GM19438 (cell line): Measurements from ENCODE around the gene ADCY3.

Source experiments
- ATAC-seq: cut with Tn5 transposase; IDR thresholded peaks from one replicate; pipeline ENCODE4 v1.9.1; 2021; ENCODE audit warnings: low read depth; ENCODE audit not compliant: unreplicated experiment

ADCY3 gene

DNA sequence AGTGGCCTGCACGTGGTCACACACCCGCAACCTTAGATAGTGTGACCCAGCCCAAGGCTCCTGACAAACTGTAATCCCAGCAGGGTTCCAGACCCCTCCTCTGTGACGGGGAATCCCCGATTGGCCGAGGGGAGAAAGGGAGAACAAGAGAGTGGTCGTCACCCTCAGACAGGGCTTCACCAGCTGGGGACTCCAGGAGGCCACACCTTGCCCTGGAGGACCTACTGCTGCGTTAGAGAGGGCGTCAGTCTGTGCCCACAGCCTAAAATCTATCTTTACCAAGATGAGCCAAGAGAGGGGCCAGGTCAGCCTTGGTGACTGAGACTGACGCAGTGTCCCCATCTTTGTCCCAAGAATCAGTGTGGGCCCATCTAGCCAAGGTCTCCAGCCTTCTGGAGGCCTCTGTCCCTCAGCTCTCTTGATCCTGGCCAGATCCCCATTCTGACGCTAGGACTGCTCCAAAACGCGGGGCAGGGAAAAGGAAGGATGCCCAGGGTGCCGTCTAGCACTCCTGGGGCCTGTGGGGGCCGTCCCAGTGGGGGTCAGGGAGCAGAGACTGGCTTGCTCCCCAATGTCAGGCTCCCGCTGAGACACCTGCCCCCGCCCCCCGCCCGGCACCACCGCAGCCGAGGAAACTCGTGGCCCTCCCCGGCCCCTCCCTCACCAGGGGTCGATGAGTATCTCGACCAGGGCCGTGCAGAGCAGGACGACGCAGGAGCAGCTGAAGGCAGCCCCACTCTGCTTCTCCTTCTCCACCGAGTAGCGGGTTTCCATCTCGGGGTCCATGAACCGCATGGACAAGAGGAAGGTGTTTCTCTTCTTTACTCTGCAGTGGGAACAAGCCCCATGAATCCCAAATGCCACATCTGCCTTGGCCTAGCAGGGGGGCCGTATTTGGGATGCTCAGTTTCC, 86.0 kb downstream of the ADCY3 start:
- ATAC-seq = no peak

DNA sequence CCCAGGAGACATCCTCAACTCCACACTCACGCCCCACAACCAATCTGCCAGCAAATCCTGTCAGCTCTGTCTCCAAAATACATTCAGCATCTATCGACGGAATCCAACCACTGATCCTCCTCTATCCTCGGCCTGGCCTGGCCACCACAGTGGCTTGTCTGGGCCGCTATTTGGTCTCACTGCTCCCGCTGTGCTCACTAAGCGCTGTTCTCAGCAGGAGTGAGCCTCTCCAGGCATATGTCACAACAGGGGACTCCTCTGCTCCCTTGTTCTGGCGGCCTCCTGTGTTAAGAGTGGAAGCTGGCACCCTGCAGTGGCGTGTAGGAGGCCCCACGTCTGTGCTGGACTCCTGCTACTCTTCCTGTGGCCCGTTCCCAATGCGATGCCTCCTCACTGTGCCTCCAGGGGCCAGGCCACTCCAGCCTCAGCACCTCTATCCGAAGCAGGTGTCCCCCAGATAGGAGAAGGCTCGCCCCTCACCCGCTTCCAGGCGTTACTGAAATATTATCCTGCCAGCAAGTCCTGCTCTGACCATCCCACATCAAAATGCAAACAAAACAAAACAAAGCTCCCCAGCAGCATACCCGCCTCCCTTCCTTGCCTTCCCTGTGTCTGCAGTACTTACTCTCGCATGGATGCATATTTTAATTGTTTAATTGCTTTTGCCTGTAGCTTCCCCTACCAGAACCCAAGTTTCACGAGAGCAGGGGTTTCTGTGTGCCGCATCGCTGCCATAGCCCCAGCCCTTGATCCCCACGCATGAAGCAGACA, 86.9 kb downstream of the ADCY3 start:
- ATAC-seq = no peak

DNA sequence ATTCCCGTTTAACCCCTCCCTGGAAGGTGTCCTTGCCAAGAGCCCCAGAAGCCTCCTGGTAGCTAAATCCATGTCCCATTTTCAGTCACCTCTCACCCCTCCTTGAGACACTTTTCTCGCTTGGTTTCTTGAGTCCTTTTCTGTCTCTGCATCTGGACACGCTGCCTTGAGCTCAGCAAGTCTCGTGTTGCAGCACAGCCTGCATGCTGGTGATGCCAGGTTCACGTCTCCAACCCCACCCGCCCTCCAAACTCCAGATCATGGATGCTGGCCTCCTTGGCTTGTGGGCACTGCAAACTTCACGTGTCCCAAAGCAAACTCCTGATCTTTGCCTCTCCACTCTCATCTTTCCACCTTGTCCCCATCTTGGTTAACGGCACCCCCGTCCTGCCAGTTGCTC, 87.5 kb downstream of the ADCY3 start:
- no peak for ATAC-seq

DNA sequence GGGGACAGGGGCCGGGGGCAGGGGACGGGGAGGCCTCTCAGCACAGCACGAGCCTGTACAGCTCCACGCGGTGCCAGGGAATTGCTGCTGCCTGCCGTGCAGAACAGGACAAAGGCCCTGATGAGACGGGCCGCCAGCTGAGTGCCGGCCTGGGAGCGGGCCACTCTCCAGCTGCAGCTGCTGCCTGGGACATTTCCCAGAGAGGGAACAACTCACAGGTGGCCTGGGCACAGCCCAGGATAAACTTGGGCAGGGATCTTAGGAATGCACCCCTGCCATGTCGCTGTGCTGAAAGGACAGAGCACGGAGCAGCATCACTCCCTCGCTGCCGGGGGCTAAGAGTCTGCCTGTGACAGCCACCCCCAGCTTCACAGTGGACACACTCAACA, 88.0 kb downstream of the ADCY3 start:
- ATAC-seq = no peak

DNA sequence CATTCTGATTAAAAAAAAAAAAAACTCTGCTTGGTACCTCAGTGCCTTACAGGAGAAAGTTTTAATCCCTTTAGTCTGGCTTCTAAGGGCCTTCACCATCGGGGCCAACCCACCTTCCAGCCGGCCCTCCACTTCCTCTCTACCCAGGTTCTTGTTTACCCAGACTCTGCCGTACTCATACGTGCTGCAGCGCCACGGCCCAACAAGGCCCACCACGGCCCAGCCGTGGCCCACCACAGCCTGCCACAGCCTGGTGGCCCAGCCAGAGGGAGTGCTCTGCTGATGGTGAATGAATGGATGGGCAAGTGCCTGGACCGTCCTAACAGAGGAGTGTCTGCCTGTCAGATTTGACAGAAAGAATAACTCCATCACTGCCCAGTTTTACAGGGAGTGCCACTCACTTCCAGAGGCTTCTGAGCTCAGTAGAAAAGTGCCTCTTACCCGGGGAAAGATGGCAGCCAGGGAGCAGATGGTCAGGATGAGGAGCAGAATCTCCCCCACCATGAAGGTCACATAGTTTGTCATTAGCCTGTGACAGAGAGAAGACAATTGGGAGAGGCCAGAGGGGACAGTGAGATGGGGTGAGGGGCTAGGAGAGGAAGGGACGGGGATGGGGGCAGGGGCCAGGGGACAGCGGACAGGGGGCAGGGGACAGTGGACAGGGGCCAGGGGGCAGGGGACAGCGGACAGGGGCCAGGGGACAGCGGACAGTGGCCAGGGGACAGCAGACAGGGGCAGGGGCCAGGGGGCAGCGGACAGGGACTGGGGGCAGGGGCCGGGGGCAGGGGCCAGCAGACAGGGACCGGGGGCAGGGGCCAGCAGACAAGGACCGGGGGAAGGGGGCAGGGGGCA, 88.6 kb downstream of the ADCY3 start:
- no peak for ATAC-seq

DNA sequence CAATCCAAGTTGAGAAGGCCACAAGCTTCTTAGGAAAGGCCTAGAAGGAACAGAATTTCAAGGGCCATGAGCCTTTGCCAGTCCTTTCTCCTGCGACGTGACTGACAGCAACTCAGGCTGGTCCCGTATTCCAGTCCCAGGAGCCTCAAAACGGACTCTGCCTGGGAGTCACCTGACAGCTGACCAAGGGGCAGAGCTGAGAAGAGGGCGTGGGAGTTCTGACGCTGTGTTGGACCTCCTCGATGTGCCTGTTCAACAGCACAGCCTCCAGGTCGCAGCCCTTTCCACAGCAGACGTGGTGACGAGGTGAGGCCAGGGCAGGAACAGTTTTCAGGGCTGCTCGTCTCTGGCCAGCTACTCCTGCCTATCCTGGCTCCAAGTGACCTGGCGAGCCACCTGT, 89.3 kb downstream of the ADCY3 start:
- ATAC-seq = no peak

DNA sequence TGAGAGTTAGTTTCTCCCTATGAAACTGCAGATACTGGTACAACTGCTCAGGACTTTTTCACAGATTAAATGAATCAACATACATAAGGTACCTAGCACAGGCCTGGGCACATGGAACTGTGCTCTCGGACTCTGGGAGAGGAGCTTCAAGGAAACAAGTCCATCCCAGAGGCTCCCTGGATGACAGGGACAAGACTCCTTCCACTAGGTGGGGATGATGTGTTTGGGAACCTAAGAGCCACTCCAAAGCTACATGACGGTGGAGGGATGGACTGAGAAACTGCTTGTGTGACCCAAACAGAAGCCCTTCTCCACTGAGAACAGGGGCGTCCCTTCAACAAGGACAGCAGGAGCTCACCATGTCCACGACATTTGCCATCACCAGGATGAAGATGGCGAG, 89.7 kb downstream of the ADCY3 start:
- no peak for ATAC-seq

DNA sequence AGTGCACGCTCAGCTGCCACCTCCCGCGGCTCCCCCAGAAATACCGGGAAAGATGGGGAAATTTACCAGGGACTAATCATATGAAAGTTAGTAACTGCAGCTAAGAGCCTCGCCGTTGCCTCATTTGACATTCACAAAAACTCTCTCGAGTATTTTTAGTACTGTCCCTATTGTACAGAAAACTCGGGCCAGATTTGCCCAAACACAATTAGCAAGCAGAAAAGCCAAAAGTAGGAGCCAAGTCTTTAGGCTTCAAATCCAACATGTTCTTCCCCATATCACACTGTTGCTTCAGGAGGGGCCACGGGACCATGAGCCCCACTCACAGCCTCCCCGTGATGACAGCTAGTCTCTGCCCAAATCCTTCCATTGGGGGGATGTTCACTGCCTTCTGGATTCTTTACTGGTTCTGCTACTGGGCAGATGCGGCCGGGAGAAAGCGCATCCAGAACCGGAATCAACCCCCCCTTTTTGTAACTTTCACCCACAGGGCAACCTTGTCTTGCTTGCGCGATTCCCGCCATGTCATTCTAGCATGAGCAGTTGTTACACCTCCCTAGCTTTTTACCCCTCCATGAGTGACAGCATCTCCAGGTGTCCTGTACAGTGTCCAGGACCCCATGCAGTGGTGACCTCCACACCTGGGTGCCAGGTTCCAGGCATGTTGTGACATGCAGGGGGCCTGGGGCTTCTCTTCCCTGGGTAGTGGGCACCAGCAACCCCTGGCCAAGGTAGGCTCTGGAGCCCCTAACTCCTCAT, 91.6 kb downstream of the ADCY3 start:
- no peak for ATAC-seq

DNA sequence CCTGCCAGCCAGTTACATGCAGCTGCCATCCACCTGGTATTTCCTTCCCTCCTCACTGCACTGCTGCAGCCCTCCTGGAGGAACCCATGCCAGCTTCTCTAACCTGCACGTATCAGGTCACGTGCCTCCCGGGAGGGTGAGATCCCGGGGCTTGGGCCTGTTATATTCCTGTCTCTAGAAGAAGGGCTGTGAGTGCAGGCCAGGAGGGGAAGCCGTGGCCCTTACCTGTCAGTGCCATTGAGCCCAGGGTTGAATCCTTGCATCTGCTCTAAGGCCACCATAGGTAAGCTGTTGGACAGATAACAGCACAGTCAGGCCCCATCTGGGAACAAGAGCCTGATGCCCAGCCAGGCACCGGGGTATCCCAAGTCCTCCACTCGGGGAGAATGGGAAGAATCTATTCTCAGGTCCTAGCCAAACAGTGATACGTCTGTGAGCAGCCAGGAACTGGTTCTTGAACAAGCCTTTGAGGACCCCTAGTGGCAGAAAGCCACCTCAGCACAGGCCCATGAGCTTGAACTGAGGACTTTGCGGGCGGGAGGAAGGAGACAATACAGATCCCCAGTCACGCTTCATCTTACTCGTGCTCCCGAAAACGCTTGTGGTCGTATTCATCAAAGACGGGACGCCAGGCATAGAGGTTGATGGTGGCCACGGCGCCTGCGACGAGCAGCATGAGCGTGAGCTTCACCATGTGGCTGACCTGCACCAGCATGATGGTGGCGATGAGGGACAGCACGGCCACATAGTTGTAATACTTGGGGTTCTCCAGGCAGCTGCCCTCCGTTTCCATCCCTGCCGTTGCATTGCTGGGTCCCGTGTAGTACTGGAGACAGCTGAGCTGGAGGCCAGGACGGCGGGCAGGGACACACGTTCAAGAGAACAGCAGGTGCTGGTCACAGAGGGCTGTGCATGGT, 92.5 kb downstream of the ADCY3 start:
- peak; percentile 64 for ATAC-seq

DNA sequence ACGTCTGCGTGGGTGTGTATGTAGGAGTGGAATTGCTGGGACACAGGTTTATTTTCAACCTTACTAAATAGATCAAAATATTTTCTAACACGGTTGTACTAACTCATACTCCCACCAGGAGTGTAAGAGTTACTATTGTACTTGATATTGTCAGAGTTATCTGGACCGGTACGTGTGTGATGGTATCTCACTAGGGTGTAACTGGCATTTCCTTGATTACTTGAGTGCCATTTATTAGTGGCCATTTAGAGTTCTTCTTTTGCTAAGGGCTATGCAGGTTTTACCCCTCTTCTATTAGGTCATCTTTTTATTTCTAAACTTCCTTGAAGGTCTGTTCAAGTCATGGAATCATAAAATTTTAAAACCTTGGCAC, 93.3 kb downstream of the ADCY3 start:
- no peak for ATAC-seq

DNA sequence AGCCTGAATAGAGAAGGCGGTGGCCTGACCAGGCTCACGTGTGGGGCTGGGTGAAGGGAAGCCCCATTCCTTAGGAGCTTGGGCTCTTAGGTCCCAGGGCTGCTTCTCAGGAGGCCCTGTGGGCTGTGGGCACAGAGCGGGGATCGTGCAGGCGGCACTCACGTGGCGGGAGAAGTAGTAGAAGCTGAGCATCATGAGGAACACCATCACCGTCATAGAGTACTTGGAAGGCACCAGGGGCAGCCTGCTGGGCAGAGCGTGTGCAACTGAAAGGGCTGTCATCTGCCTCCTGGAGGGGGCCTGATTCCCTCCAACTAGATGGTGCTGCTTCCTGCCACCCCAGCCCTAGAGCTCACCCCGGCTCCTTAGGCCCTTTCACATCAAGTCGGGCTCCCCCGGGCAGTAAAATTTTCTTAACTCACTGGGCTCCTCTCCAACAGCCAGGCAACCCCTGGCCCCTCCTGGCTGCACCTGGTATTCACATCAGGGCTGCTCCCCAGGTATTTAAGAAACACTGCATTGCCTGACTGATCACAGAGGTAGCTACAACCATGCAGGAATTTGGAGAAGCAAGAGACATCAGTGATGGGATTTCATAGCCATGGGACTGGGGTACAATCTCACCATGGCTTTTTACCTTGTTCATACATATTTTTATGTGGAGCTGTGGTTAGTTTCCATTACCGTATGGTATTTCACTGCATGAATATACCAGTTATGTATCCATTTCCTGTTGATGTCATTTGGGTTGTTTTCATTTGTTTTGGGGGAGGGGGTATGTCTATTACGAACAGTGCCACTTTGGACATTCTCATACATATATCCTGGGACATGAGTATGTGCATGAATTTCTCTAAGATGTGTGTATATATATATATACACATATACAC, 93.9 kb downstream of the ADCY3 start:
- ATAC-seq = no peak

DNA sequence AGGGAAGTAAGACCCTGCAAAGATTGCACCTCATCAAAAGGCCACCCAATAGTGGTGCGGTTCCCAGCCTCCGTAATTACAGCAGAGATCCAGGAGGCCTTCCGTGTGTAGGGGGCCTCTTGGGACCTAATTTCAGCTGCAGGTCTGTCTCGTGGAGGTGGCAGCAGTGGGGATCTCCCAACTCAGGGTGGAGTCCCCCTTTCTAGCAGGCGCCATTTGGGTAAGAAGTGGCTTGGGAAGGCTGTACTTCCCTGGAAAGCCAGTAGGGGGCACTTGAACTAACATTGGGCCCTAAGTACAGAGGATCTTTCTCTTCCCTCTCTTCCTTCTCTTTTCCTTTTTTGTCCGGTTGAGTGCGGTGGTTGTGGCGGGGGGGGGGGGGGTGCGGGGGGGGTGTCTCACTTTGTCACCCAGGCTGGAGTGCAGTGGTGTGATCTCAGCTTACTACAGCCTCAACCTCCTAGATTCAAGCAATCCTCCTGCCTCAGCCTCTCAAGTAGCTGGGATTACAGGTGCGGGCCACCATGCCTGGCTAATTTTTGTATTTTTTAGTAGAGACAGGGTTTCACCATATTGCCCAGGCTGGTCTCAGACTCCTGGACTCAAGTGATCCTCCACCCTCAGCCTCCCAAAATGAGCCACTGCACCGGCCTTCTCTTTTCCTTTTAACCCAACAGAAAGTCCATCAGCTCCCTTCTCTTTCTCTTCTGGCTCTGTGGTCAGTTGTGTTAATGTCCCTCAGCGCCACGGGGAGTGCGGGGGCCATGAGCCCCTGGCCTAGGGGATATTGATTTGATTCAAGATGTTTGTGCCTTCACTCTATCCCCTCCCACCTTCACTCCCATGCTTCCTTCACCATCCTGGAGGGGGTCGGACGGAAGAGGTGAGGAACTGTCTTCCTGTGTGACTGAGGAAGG, 94.8 kb downstream of the ADCY3 start:
- no peak for ATAC-seq

DNA sequence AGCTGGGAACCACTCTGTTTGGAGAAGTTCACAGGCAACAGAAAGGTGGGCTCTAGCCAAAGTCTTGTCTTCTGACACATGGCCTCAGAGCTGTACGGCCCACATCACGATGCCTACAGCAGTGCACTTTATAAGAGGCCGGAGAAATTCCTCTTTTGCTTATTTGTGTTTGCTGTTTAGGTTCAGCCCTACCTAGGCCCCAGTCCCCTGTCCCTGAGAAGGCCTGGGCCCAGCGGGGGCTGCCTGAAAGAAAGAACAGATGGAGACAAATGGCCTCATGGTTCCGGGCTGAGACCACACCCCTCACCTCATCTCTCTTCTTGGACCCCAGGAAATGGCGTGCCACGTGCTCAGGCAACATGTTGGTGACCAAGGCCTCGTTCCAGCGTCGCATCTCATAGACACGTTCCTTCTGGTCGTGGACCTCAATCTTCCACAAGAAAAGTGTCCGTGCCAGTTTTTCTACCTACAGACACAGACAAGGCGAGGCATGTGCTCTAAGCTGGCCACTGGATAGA, 95.9 kb downstream of the ADCY3 start:
- no peak for ATAC-seq

DNA sequence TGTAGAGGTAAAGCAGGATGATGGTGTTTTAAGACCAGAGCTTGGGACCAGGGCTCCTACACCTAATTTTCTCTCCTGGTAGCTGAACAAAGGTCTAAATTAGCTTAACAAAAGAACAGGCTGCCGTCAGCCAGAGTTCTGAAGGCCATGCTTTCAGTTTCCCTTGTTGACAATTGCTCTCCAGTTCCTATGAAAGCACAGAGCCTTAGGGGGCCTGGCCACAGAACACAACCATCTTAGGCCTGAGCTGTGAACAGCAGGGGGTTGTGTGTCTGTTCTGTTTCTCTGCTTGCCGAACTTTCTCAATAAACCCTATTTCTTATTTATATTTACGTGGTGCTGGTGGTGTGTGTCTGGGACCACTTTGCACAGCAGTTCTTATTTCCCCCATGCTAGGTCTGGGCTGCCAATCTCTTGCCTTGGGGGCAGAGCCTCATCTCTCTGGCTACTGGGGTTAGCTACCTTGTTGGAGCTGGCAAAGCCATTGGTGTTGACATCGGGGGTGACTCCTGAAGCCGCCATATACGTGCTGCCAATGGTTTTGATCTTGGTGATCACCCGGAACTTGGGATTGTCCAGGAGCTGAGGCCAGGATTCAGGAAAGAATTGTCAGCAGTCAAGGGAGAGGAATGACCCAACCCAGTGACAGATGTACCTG, 97.9 kb downstream of the ADCY3 start:
- ATAC-seq = no peak

DNA sequence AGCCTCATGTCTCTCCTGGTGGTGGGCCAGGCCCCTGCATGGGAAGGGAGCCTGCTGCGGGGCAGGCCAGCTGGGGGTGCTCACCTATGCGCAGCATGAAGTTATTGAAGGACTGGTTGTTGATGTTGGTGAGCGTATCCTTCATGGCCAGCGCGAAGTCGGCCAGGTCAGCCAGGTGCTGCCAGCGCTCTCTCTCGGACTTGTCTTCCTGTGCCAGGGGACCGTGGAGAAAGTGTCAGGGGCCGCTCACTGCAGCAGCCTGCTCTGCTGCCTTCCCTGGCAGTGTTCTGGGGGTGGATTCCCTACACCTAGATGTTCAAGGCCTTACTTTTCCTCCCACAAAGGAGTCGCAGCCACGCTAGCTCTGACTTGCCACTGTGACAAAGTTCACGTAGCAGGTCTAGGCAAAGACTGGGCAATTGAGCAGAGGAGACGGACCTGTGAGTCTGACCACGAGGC, 98.6 kb downstream of the ADCY3 start:
- no peak for ATAC-seq
